ENCODE results near the gene TNFRSF11A.

TNFRSF11A gene

DNA sequence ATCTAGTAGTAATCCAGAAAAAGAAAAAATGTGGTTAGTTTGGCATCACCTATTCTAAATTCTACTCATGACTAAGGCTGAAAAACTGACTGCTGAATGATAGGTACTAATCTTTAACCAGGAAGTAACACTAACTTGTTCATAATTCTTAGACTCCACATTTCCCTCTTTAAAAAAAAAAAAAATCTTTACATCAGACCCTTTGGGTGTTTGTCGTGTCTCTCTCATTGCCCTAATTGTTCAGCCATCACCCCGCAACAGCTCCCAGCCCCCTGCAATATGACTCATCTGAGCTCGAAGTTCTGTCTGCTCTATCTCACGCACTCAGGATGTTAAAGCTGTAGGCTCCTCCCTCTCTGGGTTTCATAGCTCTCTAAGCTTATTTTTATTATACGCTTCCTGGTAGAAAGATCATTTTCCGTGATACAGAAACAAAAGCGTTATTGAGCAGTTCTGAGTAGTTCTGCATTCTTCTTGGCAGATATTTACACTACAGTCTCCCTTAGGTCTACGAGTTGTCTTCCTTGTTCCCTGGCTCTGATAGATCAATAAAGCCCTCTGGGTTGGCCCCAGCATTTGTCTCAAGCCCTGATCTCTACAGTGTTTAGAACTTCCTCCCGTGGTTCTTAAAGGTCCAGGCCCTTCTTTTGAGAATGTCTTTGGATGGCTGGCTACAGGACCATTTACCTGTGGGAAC lies 95.6 kb downstream of the TNFRSF11A start:
- TF ChIP-seq NFIC (IDR thresholded peaks at IDR 0.05) (no peak), FOXM1 (IDR thresholded peaks at IDR 0.05; ENCODE audit: borderline replicate concordance, low read depth) (no peak), CEBPB (IDR thresholded peaks at IDR 0.05) (no peak), RAD21 (IDR thresholded peaks at IDR 0.05; ENCODE audit: low read depth) (no peak), TEAD4 (IDR thresholded peaks at IDR 0.05) (no peak), TAF1 (IDR thresholded peaks at IDR 0.05; ENCODE audit: low read depth) (no peak), EP300 (IDR thresholded peaks at IDR 0.05; ENCODE audit: borderline replicate concordance) (no peak), CREB1 (IDR thresholded peaks at IDR 0.05; ENCODE audit: low read depth) (no peak), EGR1 (IDR thresholded peaks at IDR 0.05) (no peak), TCF12 (IDR thresholded peaks at IDR 0.05; ENCODE audit: low read depth) (no peak), YY1 (IDR thresholded peaks at IDR 0.05; ENCODE audit: low read depth) (no peak), ZBTB7A (IDR thresholded peaks at IDR 0.05; ENCODE audit: low read depth) (no peak)
- TF ChIP-seq, protein P1, sequence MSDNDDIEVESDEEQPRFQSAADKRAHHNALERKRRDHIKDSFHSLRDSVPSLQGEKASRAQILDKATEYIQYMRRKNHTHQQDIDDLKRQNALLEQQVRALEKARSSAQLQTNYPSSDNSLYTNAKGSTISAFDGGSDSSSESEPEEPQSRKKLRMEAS (IDR thresholded peaks at IDR 0.05), result no peak
- TF ChIP-seq, protein P2, sequence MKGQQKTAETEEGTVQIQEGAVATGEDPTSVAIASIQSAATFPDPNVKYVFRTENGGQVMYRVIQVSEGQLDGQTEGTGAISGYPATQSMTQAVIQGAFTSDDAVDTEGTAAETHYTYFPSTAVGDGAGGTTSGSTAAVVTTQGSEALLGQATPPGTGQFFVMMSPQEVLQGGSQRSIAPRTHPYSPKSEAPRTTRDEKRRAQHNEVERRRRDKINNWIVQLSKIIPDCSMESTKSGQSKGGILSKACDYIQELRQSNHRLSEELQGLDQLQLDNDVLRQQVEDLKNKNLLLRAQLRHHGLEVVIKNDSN (IDR thresholded peaks at IDR 0.05), result no peak
- TF ChIP-seq, protein P3, sequence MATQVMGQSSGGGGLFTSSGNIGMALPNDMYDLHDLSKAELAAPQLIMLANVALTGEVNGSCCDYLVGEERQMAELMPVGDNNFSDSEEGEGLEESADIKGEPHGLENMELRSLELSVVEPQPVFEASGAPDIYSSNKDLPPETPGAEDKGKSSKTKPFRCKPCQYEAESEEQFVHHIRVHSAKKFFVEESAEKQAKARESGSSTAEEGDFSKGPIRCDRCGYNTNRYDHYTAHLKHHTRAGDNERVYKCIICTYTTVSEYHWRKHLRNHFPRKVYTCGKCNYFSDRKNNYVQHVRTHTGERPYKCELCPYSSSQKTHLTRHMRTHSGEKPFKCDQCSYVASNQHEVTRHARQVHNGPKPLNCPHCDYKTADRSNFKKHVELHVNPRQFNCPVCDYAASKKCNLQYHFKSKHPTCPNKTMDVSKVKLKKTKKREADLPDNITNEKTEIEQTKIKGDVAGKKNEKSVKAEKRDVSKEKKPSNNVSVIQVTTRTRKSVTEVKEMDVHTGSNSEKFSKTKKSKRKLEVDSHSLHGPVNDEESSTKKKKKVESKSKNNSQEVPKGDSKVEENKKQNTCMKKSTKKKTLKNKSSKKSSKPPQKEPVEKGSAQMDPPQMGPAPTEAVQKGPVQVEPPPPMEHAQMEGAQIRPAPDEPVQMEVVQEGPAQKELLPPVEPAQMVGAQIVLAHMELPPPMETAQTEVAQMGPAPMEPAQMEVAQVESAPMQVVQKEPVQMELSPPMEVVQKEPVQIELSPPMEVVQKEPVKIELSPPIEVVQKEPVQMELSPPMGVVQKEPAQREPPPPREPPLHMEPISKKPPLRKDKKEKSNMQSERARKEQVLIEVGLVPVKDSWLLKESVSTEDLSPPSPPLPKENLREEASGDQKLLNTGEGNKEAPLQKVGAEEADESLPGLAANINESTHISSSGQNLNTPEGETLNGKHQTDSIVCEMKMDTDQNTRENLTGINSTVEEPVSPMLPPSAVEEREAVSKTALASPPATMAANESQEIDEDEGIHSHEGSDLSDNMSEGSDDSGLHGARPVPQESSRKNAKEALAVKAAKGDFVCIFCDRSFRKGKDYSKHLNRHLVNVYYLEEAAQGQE (IDR thresholded peaks at IDR 0.05; ENCODE audit: low read depth), result no peak

DNA sequence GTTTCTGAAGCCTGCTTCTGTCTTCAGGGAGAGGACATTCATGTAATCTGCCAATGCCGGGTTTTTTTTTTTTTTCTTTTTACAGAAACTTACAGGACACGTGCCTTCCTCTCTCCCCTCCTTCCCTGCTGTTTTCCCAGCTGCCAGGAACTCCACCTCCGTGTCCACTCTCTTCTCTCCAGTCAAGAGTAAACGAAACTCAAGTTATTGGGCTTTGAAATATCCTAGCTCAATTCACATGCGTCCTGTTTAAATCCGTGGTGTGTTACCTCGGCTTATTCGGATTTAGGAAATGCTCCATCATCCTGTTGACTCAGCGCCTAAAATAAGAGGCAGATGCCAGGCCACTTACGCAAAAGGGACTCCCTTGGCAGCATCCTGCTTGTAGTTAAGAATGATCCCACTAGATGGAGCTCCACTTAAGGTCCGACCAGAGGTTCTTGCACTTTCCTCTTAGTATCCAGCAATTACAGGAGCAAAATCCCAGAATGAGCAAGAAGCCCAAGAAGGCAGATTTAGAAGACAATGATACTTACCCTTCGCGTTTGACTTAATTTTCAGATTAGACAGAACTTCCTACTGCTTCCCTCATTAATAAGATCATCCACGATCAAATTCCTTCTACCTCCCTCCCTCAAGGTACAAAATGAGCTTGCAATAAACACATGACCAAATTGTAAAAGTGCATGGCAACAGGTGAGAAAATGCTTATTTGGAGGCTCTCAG lies 100.5 kb downstream of the TNFRSF11A start:
- TF ChIP-seq, protein P1 (IDR thresholded peaks at IDR 0.05), result 0 out of 2 replicates have a peak, but pooled peaks have one; percentile 11
- TF ChIP-seq RAD21 (IDR thresholded peaks at IDR 0.05; ENCODE audit: low read depth) (peak; percentile 83), NFIC (IDR thresholded peaks at IDR 0.05) (peak; percentile 40; the same call in 1 of the 2 replicates), TEAD4 (IDR thresholded peaks at IDR 0.05) (peak; percentile 51), CEBPB (IDR thresholded peaks at IDR 0.05) (peak; percentile 62; the same call in 1 of the 2 replicates), TAF1 (IDR thresholded peaks at IDR 0.05; ENCODE audit: low read depth) (no peak), ZBTB7A (IDR thresholded peaks at IDR 0.05; ENCODE audit: low read depth) (no peak)

DNA sequence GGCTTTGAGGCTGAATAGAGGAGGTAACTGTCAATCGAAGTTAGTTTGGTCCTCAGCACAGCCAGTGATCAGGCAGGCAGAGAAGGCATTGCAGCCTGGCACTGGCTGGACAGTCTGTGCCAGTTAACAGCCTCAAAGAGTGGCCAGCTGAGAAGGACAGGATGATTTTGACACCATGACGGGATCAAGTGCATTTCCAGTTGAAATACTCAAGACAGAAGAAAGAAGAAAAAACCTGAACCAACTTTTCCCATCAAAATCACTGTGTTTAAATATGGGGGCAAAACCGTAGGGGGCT lies 101.0 kb downstream of the TNFRSF11A start:
- no peak for TF ChIP-seq FOXM1 (IDR thresholded peaks at IDR 0.05; ENCODE audit: borderline replicate concordance, low read depth)
- TF ChIP-seq, protein P2 (IDR thresholded peaks at IDR 0.05), result no peak
- TF ChIP-seq, protein P3 (IDR thresholded peaks at IDR 0.05; ENCODE audit: low read depth), result no peak
- no peak for TF ChIP-seq NFIC (IDR thresholded peaks at IDR 0.05)

DNA sequence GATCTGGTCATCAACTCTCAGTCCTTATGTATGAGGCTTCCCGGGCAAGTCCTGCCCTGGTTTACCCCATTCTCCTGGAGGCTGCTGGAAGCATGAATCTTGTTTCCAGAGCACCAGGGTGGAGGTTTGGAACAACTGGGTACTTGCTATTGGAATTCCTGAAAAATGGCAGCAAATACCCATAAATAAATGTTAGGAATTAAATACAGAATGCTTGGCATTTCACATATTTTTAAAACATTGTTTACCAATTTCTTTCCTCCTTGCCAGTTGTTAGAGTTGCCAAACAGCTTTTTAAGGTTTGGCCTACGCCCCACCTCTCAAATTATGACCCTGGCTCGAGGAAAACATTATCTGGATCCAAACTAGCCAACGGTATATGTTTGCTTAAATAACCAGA lies 107.1 kb downstream of the TNFRSF11A start:
- no peak for TF ChIP-seq CEBPB (IDR thresholded peaks at IDR 0.05)
- TF ChIP-seq EGR1 (IDR thresholded peaks at IDR 0.05), result no peak
- no peak for TF ChIP-seq TAF1 (IDR thresholded peaks at IDR 0.05; ENCODE audit: low read depth)
- TF ChIP-seq, protein P2 (IDR thresholded peaks at IDR 0.05), result no peak
- no peak for TF ChIP-seq TCF12 (IDR thresholded peaks at IDR 0.05; ENCODE audit: low read depth)
- TF ChIP-seq RAD21 (IDR thresholded peaks at IDR 0.05; ENCODE audit: low read depth), result no peak
- TF ChIP-seq CREB1 (IDR thresholded peaks at IDR 0.05; ENCODE audit: low read depth), result no peak
- TF ChIP-seq, protein P3 (IDR thresholded peaks at IDR 0.05; ENCODE audit: low read depth), result no peak
- TF ChIP-seq YY1 (IDR thresholded peaks at IDR 0.05; ENCODE audit: low read depth), result no peak
- TF ChIP-seq, protein P1 (IDR thresholded peaks at IDR 0.05), result no peak
- TF ChIP-seq ZBTB7A (IDR thresholded peaks at IDR 0.05; ENCODE audit: low read depth), result no peak
- TF ChIP-seq FOXM1 (IDR thresholded peaks at IDR 0.05; ENCODE audit: borderline replicate concordance, low read depth), result no peak
- TF ChIP-seq NFIC (IDR thresholded peaks at IDR 0.05), result no peak
- TF ChIP-seq EP300 (IDR thresholded peaks at IDR 0.05; ENCODE audit: borderline replicate concordance), result no peak
- TF ChIP-seq TEAD4 (IDR thresholded peaks at IDR 0.05), result no peak

Measured in Ishikawa (cell line).